WERI-Rb-1 (cell line): ENCODE measurements around the gene HOXA5.
A peak's percentile ranks its signal among the peaks of the same experiment; 100 is the strongest.

Experiments used
- DNase-seq: peaks from one replicate; pipeline ENCODE4 v3.0.0-alpha.2; 2020
- H3K27ac ChIP-seq: fragments of 250-450 bp; sonication (Bioruptor Pico); 2 replicates; pipeline ENCODE4 v1.5.1; 2020; ENCODE audit warnings: mild to moderate bottlenecking, moderate library complexity
- H3K27me3 ChIP-seq: fragments of 250-450 bp; sonication (Bioruptor Pico); 2 replicates; pipeline ENCODE4 v1.5.1; 2021; ENCODE audit warnings: mild to moderate bottlenecking, low read depth, moderate library complexity; ENCODE audit not compliant: insufficient read depth, severe bottlenecking
- H3K36me3 ChIP-seq: fragments of 250-450 bp; sonication (Bioruptor Pico); 2 replicates; pipeline ENCODE4 v1.5.1; 2020; ENCODE audit warnings: mild to moderate bottlenecking, moderate library complexity
- H3K4me3 ChIP-seq: 2 replicates; pipeline ENCODE4 v1.5.1; 2011; ENCODE audit warnings: low read depth, mild to moderate bottlenecking, control low read depth, low read length
- H3K9me3 ChIP-seq: fragments of 250-450 bp; sonication (Bioruptor Pico); 2 replicates; pipeline ENCODE4 v1.5.1; 2021; ENCODE audit warnings: mild to moderate bottlenecking, moderate library complexity; ENCODE audit not compliant: severe bottlenecking
- TF ChIP-seq, protein P1 (sequence below): IDR thresholded peaks from 2 replicates; pipeline ENCODE4 v1.5.1; 2011; ENCODE audit warnings: low read depth, mild to moderate bottlenecking, control low read depth, inconsistent platforms, low read length

HOXA5 gene

DNA sequence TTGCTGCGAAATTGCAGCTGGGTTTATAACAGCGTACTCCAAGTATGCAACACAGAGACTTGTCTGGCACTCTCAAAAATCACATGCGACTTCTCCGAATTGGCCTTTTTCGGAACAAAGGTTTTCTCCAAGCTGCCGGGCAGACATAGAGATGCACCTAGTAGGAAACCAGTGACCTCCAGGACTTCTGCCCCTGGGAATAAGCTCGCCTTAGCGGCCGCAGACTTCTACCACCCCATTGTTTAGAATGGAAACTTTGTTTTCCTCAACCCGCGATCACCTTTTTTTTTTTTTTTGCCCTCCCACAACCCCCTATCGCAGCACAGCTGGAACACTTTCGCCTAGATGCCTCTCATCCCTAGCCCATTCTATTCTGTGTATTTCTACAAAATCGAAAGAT lies 35.5 kb upstream of the HOXA5 start:
- H3K27ac ChIP-seq = no peak overlapping the region

DNA sequence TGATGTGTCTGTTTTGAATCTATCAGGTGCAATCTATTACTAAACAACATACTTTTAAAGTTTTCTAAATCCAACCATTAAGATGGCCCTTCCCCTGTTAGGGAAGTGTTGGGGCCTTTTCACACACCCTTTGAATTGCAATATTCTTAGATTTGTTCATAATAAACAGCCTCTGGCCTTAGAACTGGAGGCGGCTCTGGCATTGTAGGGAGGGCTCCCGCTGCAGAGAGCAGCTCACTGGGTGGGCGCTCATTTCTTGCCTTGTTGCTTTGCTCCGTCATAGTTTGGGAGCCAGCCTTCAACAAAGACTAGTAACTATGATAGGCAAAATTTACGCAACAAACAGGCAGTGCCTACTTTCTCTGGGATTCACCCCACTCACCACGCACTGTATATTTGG lies 34.9 kb upstream of the HOXA5 start:
- Histone ChIP-seq H3K4me3 (no peak overlapping the region), H3K9me3 (peaks cover 8% of the 10 kb centered on the region), H3K36me3 (no peaks in the 10 kb centered on the region), H3K27ac (no peak overlapping the region), H3K27me3 (peaks cover 70% of the 10 kb centered on the region)
- DNase-seq = peak; percentile 2
- TF ChIP-seq, protein P1, sequence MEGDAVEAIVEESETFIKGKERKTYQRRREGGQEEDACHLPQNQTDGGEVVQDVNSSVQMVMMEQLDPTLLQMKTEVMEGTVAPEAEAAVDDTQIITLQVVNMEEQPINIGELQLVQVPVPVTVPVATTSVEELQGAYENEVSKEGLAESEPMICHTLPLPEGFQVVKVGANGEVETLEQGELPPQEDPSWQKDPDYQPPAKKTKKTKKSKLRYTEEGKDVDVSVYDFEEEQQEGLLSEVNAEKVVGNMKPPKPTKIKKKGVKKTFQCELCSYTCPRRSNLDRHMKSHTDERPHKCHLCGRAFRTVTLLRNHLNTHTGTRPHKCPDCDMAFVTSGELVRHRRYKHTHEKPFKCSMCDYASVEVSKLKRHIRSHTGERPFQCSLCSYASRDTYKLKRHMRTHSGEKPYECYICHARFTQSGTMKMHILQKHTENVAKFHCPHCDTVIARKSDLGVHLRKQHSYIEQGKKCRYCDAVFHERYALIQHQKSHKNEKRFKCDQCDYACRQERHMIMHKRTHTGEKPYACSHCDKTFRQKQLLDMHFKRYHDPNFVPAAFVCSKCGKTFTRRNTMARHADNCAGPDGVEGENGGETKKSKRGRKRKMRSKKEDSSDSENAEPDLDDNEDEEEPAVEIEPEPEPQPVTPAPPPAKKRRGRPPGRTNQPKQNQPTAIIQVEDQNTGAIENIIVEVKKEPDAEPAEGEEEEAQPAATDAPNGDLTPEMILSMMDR = no peak

More for the DNA sequence above, 35.5 kb upstream of the HOXA5 start:
- DNase-seq = peak; percentile 1
- Histone ChIP-seq H3K9me3 (peaks cover 8% of the 10 kb centered on the region), H3K4me3 (no peak overlapping the region), H3K36me3 (no peaks in the 10 kb centered on the region), H3K27me3 (peaks cover 70% of the 10 kb centered on the region)
- TF ChIP-seq, protein P1 = no peak

DNA sequence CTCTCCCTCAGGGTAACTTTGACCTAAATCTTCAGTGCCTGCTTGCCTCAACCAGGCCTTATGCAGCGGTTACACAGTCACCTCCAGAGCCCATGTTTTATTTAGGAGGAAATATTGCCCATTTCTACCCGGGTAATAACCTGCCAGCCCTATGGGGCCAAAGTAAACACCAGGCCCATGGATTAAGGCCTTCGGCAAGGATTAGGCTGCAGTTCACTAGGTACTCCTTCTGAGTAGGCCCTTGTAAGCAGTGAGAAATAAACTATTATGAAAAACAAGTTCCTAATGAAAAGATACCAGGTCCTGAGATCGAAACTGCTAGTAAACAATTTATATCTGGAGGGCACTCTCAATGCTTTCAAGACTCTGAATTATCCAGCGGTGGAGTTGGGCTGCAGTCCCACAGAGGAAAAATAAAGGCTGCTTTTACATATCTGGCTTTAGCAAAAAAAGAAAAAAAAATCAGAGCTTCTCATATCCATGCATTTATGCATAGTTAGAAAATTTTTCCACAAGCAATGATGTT lies 34.4 kb upstream of the HOXA5 start:
- Histone ChIP-seq H3K36me3 (no peaks in the 10 kb centered on the region), H3K27ac (no peak overlapping the region), H3K9me3 (peaks cover 8% of the 10 kb centered on the region), H3K27me3 (peaks cover 70% of the 10 kb centered on the region), H3K4me3 (no peak overlapping the region)
- peak; percentile 10 for DNase-seq
- TF ChIP-seq, protein P1 = no peak

DNA sequence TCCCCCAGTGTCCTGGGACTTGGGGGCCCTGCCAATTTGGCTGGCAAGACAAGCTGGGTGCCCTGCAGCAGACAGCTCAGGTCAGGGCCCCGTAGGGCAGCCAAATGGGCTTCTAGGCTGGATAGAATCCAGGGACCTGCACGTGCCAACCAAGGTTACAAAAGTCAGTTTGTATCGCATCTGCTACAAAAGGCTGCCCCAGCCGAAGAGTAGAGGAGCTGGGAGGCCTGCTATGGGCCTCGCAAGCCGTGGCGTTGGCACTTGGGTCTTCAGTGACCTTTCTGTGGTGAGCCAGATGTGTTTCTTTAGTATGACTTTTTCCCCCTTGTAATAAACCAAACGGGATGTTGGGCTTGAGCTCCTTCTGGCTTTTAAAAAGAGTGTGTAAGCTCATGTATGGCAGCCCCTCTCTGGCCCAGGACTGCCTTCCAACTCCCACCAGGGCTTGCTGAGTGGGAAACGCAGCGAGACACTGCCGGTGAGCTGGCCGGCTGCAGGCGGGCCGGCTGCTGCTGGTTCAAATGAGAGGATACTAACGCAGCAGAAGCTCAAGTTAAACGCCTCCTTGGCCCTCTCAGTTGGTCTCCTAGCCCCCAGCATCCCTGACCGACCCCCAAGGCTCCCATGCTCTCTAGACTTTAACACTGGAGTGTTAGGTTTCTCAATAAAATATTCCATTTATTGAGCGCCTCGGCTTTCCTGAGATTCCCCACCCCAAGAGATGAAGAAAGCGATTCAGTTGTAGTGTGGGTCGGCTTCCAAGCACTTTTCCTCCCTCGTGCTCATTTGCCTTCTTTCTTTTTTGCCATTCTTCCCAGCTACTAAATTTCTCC lies 33.7 kb upstream of the HOXA5 start:
- Histone ChIP-seq H3K36me3 (no peaks in the 10 kb centered on the region), H3K4me3 (no peak overlapping the region), H3K9me3 (peaks cover 8% of the 10 kb centered on the region), H3K27ac (no peak overlapping the region), H3K27me3 (peaks cover 70% of the 10 kb centered on the region)
- TF ChIP-seq, protein P1 = no peak
- peak; percentile 1 for DNase-seq

DNA sequence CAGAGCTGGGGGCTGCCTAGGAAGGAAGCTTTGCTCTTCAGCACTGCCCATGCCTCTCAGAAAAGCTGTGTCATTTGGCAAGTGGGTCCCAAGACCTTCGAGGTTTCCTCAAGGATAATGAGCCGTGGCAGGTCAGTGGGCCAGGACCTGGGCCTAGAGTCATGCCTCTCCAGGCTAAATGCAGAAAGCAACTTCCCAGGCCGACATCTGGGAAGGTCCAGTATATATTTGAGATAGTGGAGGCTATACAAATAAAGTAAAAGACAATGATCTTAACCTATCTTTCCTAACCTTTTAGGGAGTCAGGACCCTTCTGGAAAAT lies 33.0 kb upstream of the HOXA5 start:
- Histone ChIP-seq H3K4me3 (no peak overlapping the region), H3K9me3 (peaks cover 8% of the 10 kb centered on the region), H3K36me3 (no peaks in the 10 kb centered on the region), H3K27ac (no peak overlapping the region), H3K27me3 (peaks cover 70% of the 10 kb centered on the region)
- TF ChIP-seq, protein P1 = no peak
- DNase-seq = peak; percentile 3
